ENCODE results near the gene BBS4. TPM values are rescaled to one million over a fixed set of nuclear protein-coding genes. Genes with fewer than 3 reads are reported as not detected.

Gene BBS4
- polyA plus RNA-seq, 2 donors, result 5.2 to 6.4 TPM

- H3K27me3 ChIP-seq (ENCODE audit: control insufficient read depth in 1 of 2, insufficient read depth in 2 of 2, low read length in 2 of 2), result no peaks in the 10 kb centered on the region
Measured at GRCh38 chr15:72786242-72786641, 100.2 kb downstream of the BBS4 start.

DNA sequence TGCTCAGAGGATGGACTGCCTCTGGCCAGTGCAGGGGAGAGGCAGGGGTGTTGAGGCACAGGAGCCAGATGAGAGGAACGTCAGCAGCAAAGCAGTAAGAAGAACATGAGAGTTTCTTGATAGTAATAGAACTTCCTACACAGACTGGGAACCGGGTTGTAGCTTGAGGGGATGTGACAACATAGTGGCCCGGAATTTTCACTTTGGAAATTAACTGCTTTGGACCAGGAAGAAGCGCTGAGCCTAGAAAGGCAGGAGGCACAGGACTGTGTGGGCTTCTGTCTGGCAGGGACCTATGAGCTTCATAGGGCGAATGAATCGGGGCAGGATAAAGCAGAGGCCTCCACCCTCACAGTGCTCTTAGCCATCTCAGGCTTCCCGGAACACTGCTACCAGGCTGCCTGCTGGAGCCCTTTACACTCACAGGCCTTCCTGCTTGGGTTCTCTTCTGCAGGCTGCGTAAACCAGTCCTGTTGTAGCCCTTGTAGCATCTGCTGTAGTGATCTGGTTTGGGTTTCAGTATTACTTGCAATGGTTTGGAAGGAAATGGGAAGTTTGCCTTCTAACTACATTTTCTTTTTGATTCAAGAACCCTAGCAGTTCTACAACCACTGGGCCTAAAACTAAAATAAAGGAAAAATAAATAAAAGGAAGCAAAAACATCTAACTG is 100.8 kb downstream of the BBS4 start:
- Histone ChIP-seq H3K27me3 (ENCODE audit: control insufficient read depth in 1 of 2, insufficient read depth in 2 of 2, low read length in 2 of 2) (no peaks in the 10 kb centered on the region), H3K36me3 (ENCODE audit: control insufficient read depth in 2 of 2, insufficient read depth in 2 of 2, low read length in 1 of 2) (no peaks in the 10 kb centered on the region), H3K4me3 (ENCODE audit: low read depth in 1 of 2, low read length in 2 of 2) (no peak overlapping the region), H3K27ac (ENCODE audit: low read depth in 2 of 2, low read length in 1 of 2) (no peak overlapping the region), H3K4me1 (ENCODE audit: control insufficient read depth in 2 of 2, insufficient read depth in 2 of 2, low read length in 1 of 2) (no peaks in the 10 kb centered on the region), H3K9me3 (ENCODE audit: control insufficient read depth in 2 of 2, insufficient read depth in 1 of 2, low read depth in 1 of 2, low read length in 1 of 2) (no peaks in the 10 kb centered on the region)
- 79 to 85% methylated on average over 8 of the region's 8 CpGs for WGBS, 2 donors

More at GRCh38 chr15:72786242-72786641, 100.2 kb downstream of the BBS4 start:
- Histone ChIP-seq H3K4me3 (ENCODE audit: low read depth in 1 of 2, low read length in 2 of 2) (no peak overlapping the region), H3K36me3 (ENCODE audit: control insufficient read depth in 2 of 2, insufficient read depth in 2 of 2, low read length in 1 of 2) (no peaks in the 10 kb centered on the region), H3K27ac (ENCODE audit: low read depth in 2 of 2, low read length in 1 of 2) (no peak overlapping the region), H3K9me3 (ENCODE audit: control insufficient read depth in 2 of 2, insufficient read depth in 1 of 2, low read depth in 1 of 2, low read length in 1 of 2) (no peaks in the 10 kb centered on the region), H3K4me1 (ENCODE audit: control insufficient read depth in 2 of 2, insufficient read depth in 2 of 2, low read length in 1 of 2) (no peaks in the 10 kb centered on the region)
- WGBS, 2 donors, result 85 to 93% methylated on average over 4 of the region's 4 CpGs

DNA sequence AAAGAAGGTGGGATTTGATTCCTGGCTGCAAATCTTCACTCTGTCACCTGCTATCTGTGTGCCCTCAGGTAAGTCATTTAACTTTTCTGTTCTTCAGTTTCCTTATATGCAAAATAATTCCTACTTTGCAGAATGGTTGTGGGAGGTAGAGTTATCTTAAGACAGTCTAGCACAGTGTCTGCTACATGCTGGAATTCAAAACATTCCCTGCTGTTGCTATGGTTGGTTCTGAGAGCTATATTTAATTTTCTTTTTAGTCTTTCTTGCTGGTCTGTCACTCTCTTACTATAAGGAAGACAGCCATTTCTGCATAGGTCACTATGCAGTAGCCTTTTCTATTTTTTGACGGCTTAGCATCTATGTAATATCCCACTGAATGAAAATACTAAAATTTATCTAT is 101.5 kb downstream of the BBS4 start:
- Histone ChIP-seq H3K27me3 (ENCODE audit: control insufficient read depth in 1 of 2, insufficient read depth in 2 of 2, low read length in 2 of 2) (no peaks in the 10 kb centered on the region), H3K4me3 (ENCODE audit: low read depth in 1 of 2, low read length in 2 of 2) (no peak overlapping the region), H3K27ac (ENCODE audit: low read depth in 2 of 2, low read length in 1 of 2) (no peak overlapping the region), H3K36me3 (ENCODE audit: control insufficient read depth in 2 of 2, insufficient read depth in 2 of 2, low read length in 1 of 2) (no peaks in the 10 kb centered on the region), H3K4me1 (ENCODE audit: control insufficient read depth in 2 of 2, insufficient read depth in 2 of 2, low read length in 1 of 2) (no peaks in the 10 kb centered on the region), H3K9me3 (ENCODE audit: control insufficient read depth in 2 of 2, insufficient read depth in 1 of 2, low read depth in 1 of 2, low read length in 1 of 2) (no peaks in the 10 kb centered on the region)
- WGBS, 2 donors, result 74 to 82% methylated on average over 1 of the region's 1 CpG

Other genes with a start within 250 kb of the BBS4 start
- 10 to 100 TPM; 17.5 to 17.6 TPM for gene ARIH1, start 211.9 kb upstream of the BBS4 start, polyA plus RNA-seq
- not detected for gene GOLGA6B, start 31.5 kb upstream of the BBS4 start, polyA plus RNA-seq
- gene HIGD2B, start within 50 bp of the BBS4 start, polyA plus RNA-seq, result not detected
- 10 to 100 TPM; 19.3 to 24.7 TPM for gene ADPGK, start 97.6 kb downstream of the BBS4 start, polyA plus RNA-seq

Measured in esophagus (tissue), 2 donors.